HepG2 (cell line): ENCODE measurements around the gene TBC1D12. TPM values are rescaled to one million over a fixed set of nuclear protein-coding genes. Genes with fewer than 3 reads are reported as not detected.
A peak's percentile ranks its signal among the peaks of the same experiment; 100 is the strongest.

Source experiments
- FOXA3 ChIP-seq: IDR thresholded peaks from 2 replicates; pipeline ENCODE4 v1.6.1; 2016; ENCODE audit warnings: missing genetic modification reagents, missing compliant biosample characterization
- FOXJ3 ChIP-seq: sonication (generic); formaldehyde crosslinking; IDR thresholded peaks from 2 replicates; pipeline ENCODE4 v1.4.0; 2020; ENCODE audit warnings: missing genetic modification reagents, mild to moderate bottlenecking, borderline replicate concordance
- GATAD2A ChIP-seq: IDR thresholded peaks from 2 replicates; pipeline ENCODE4 v1.6.1; 2016
- HDAC1 ChIP-seq: sonication (generic); formaldehyde crosslinking; IDR thresholded peaks from 2 replicates; pipeline ENCODE4 v1.5.1; 2020; ENCODE audit warnings: mild to moderate bottlenecking, missing genetic modification reagents
- MIXL1 ChIP-seq: IDR thresholded peaks from 2 replicates; pipeline ENCODE4 v1.6.1; 2016
- NR2C2 ChIP-seq: sonication (generic); formaldehyde crosslinking; IDR thresholded peaks from 2 replicates; pipeline ENCODE4 v1.4.0; 2020; ENCODE audit warnings: missing genetic modification reagents, mild to moderate bottlenecking, moderate library complexity, borderline replicate concordance
- RARA ChIP-seq: IDR thresholded peaks from 2 replicates; pipeline ENCODE4 v1.6.1; 2016; ENCODE audit warnings: missing genetic modification reagents, missing compliant biosample characterization
- RCOR2 ChIP-seq: IDR thresholded peaks from 2 replicates; pipeline ENCODE4 v1.6.1; 2016; ENCODE audit warnings: missing biosample characterization, missing genetic modification reagents
- TEAD3 ChIP-seq: optimal IDR thresholded peaks from 2 replicates; pipeline ENCODE3; 2016; ENCODE audit warnings: borderline replicate concordance
- ZBTB3 ChIP-seq: sonication (generic); formaldehyde crosslinking; IDR thresholded peaks from 2 replicates; pipeline ENCODE4 v1.4.0; 2020; ENCODE audit warnings: low read depth, mild to moderate bottlenecking, moderate library complexity, missing genetic modification reagents, borderline replicate concordance
- ZBTB7A ChIP-seq: sonication (generic); formaldehyde crosslinking; IDR thresholded peaks from 2 replicates; pipeline ENCODE4 v1.8.0; 2022; ENCODE audit warnings: mild to moderate bottlenecking, missing genetic modification reagents
- ZNF619 ChIP-seq: sonication (generic); formaldehyde crosslinking; IDR thresholded peaks from 2 replicates; pipeline ENCODE4 v1.4.0; 2020; ENCODE audit warnings: mild to moderate bottlenecking, missing genetic modification reagents
- ZSCAN22 ChIP-seq: sonication (generic); formaldehyde crosslinking; IDR thresholded peaks from 2 replicates; pipeline ENCODE4 v1.4.0; 2020; ENCODE audit warnings: mild to moderate bottlenecking, missing genetic modification reagents
- polyA plus RNA-seq, 8 experiments: library from polyadenylated mRNA; depleted of rRNA in 3 of 8; stranded (reverse) in 7 of 8; unstranded in 1 of 8; fragments of >200 nt; fragmentation: Illumina TruSeq in 4 of 8; extraction: Trizol in 4 of 8; gene quantifications; 2 replicates each; pipeline versions ENCODE4 v1.2.1 to v1.2.3, GENCODE V29; 2011 to 2016; ENCODE audit warnings: low read depth in 4 of 8, missing spikeins in 1 of 8, mixed read lengths in 1 of 8; ENCODE audit not compliant: insufficient read depth in 1 of 8
- total RNA-seq, 5 experiments: library from RNA; depleted of rRNA; stranded (reverse); fragments of >200 nt; fragmentation: Illumina TruSeq; extraction: Trizol; gene quantifications; 2 replicates each; pipeline ENCODE4 v1.2.3, GENCODE V29; 2016; ENCODE audit warnings: low read depth in 1 of 5
- TF ChIP-seq, protein P1 (sequence below): sonication (generic); formaldehyde crosslinking; IDR thresholded peaks from 2 replicates; pipeline ENCODE4 v1.5.1; 2020; ENCODE audit warnings: mild to moderate bottlenecking, missing genetic modification reagents, borderline replicate concordance
- TF ChIP-seq, protein P2 (sequence below), 2 experiments: sonication (generic) in 1 of 2; formaldehyde crosslinking in 1 of 2; IDR thresholded peaks; 2 replicates each; pipeline versions ENCODE4 v1.4.0 to v1.6.1; 2016 to 2020; ENCODE audit warnings: borderline replicate concordance in 1 of 2, low read depth in 1 of 2, mild to moderate bottlenecking in 1 of 2, missing genetic modification reagents in 1 of 2

The TBC1D12 gene
- total and polyA plus RNA-seq, 2 of the 13 experiments (the other 11 are each of a cell fraction or from before 2014, with no cell fraction given): 5.7 to 6.2 TPM

DNA sequence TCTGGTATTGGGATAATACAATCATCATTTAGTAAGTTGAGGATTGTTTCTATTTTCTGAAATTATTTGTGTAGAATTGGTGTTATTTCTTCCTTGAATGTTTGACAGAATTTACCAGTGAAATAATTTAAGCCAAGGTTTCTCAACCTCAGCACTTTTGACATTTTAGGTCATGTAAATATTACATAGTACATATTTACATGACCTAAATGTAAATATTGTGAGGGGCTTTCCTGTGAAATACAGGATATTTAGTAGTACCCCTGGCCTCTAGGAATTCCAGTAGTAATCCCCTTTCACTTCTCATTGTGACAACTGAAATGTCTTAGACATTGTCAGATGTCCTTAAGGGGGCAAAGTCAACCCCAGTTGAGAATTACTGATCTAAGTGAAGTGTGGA, 59.8 kb downstream of the TBC1D12 start (continued):
- TF ChIP-seq NR2C2 (CRISPR knock-in tag) (0 out of 2 replicates have a peak, but pooled peaks have one; percentile 17), GATAD2A (CRISPR knock-in tag) (peak; percentile 72), MIXL1 (CRISPR knock-in tag) (0 out of 2 replicates have a peak, but pooled peaks have one; percentile 47), ZBTB3 (CRISPR knock-in tag) (no peak), ZSCAN22 (CRISPR knock-in tag) (no peak), HDAC1 (CRISPR knock-in tag) (peak; percentile 59), ZNF619 (no peak), FOXJ3 (peak; percentile 61; the same call in 1 of the 2 replicates), ZBTB7A (CRISPR knock-in tag) (peak; percentile 55; the same call in 1 of the 2 replicates), RARA (CRISPR knock-in tag) (peak; percentile 75), RCOR2 (CRISPR knock-in tag) (peak; percentile 51; the same call in 1 of the 2 replicates), FOXA3 (CRISPR knock-in tag) (peak; percentile 96), TEAD3 (CRISPR knock-in tag) (peak; percentile 18)
- TF ChIP-seq, protein P1, sequence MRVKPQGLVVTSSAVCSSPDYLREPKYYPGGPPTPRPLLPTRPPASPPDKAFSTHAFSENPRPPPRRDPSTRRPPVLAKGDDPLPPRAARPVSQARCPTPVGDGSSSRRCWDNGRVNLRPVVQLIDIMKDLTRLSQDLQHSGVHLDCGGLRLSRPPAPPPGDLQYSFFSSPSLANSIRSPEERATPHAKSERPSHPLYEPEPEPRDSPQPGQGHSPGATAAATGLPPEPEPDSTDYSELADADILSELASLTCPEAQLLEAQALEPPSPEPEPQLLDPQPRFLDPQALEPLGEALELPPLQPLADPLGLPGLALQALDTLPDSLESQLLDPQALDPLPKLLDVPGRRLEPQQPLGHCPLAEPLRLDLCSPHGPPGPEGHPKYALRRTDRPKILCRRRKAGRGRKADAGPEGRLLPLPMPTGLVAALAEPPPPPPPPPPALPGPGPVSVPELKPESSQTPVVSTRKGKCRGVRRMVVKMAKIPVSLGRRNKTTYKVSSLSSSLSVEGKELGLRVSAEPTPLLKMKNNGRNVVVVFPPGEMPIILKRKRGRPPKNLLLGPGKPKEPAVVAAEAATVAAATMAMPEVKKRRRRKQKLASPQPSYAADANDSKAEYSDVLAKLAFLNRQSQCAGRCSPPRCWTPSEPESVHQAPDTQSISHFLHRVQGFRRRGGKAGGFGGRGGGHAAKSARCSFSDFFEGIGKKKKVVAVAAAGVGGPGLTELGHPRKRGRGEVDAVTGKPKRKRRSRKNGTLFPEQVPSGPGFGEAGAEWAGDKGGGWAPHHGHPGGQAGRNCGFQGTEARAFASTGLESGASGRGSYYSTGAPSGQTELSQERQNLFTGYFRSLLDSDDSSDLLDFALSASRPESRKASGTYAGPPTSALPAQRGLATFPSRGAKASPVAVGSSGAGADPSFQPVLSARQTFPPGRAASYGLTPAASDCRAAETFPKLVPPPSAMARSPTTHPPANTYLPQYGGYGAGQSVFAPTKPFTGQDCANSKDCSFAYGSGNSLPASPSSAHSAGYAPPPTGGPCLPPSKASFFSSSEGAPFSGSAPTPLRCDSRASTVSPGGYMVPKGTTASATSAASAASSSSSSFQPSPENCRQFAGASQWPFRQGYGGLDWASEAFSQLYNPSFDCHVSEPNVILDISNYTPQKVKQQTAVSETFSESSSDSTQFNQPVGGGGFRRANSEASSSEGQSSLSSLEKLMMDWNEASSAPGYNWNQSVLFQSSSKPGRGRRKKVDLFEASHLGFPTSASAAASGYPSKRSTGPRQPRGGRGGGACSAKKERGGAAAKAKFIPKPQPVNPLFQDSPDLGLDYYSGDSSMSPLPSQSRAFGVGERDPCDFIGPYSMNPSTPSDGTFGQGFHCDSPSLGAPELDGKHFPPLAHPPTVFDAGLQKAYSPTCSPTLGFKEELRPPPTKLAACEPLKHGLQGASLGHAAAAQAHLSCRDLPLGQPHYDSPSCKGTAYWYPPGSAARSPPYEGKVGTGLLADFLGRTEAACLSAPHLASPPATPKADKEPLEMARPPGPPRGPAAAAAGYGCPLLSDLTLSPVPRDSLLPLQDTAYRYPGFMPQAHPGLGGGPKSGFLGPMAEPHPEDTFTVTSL (CRISPR knock-in tag): peak; percentile 64; the same call in 1 of the 2 replicates
- TF ChIP-seq, protein P2, sequence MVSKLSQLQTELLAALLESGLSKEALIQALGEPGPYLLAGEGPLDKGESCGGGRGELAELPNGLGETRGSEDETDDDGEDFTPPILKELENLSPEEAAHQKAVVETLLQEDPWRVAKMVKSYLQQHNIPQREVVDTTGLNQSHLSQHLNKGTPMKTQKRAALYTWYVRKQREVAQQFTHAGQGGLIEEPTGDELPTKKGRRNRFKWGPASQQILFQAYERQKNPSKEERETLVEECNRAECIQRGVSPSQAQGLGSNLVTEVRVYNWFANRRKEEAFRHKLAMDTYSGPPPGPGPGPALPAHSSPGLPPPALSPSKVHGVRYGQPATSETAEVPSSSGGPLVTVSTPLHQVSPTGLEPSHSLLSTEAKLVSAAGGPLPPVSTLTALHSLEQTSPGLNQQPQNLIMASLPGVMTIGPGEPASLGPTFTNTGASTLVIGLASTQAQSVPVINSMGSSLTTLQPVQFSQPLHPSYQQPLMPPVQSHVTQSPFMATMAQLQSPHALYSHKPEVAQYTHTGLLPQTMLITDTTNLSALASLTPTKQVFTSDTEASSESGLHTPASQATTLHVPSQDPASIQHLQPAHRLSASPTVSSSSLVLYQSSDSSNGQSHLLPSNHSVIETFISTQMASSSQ (IDR thresholded peaks at IDR 0.05; ENCODE audit: low read depth): 0 out of 2 replicates have a peak, but pooled peaks have one; percentile 13
- TF ChIP-seq, protein P2 (CRISPR knock-in tag; IDR thresholded peaks at IDR 0.05; ENCODE audit: borderline replicate concordance): no peak
